ENCODE data around the gene ICAM1. TPM values are rescaled to one million over a fixed set of nuclear protein-coding genes. Genes with fewer than 3 reads are reported as not detected.
"Not testable (repeated sequence)": the region's sequence is repeated elsewhere in the genome, so short reads cannot be mapped to it uniquely, and the experiment has no call there.

The ICAM1 gene
- total RNA-seq, 2 donors from 2014 or later = 41.4 to 160 TPM

DNA sequence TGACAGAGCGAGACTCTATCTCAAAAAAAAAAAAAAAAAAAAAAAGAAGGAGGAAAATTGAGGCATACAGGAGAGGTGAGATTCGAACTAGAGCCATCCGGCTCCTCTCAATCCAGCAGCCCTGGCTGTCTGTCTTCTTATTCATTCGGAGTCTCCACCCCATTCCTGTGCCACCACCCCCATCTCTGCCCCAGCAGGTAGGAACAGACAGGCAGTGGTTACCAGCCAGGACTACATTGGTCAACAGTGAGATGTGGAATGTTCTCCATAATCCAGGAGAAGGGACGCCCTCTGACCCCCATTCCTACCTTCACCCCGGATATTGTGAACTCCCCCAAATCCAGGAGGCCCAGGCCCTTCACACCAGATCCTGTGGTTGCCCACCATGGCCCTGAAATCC lies 33.2 kb upstream of the ICAM1 start:
- DNase-seq (ENCODE audit: low spot score) (no peak), ATAC-seq (ENCODE audit: insufficient number of reproducible peaks, low FRiP score, low read depth) (no peak)
- Histone ChIP-seq H3K27me3 (replicated peaks; ENCODE audit: insufficient read depth) (no peaks in the 10 kb centered on the region), H3K36me3 (no peaks in the 10 kb centered on the region), H3K9me3 (no peaks in the 10 kb centered on the region), H3K4me3 (no peak overlapping the region), H3K27ac (no peak overlapping the region), H3K4me1 (ENCODE audit: control insufficient read depth in 1 of 2, low read depth in 2 of 2) (peaks cover 0 to 6% of the 10 kb centered on the region in 2 donors)
- no peak for TF ChIP-seq CTCF (IDR thresholded peaks at IDR 0.05)

DNA sequence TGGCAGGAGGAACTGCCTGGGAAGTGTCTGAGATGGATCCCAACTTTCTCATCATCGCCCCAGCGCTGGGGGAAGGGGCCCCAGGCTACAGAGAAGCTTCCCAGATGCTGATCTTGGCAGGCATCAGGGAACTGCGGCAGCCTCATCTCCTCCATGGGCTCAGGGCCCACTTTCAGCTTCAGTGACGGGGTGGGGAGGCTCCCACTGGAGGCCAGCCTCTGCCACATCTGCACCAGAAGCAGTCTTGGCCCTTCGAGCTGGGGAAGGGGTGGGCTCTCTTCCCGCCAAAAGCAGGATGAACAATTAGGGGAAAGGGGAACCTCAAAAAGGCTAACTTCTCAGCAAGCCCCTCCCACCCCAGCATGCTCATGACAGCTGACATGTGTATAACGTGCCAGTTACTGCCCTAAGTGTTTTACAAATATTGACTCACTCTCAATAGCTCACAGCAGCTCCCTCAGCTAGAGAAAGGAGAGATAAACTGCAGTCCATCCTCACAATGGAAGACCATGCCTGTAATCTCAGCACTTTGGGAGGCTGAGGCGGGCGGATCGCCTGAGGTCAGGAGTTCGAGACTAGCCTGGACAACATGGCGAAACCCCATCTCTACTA lies 32.6 kb upstream of the ICAM1 start:
- ATAC-seq (ENCODE audit: insufficient number of reproducible peaks, low FRiP score, low read depth) = no peak
- Histone ChIP-seq H3K36me3 (no peaks in the 10 kb centered on the region), H3K27me3 (replicated peaks; ENCODE audit: insufficient read depth) (no peaks in the 10 kb centered on the region), H3K27ac (no peak overlapping the region), H3K4me3 (no peak overlapping the region), H3K9me3 (no peaks in the 10 kb centered on the region), H3K4me1 (ENCODE audit: control insufficient read depth in 1 of 2, low read depth in 2 of 2) (peaks cover 0 to 6% of the 10 kb centered on the region in 2 donors)
- TF ChIP-seq CTCF (IDR thresholded peaks at IDR 0.05) = no peak
- DNase-seq (ENCODE audit: low spot score) = no peak

DNA sequence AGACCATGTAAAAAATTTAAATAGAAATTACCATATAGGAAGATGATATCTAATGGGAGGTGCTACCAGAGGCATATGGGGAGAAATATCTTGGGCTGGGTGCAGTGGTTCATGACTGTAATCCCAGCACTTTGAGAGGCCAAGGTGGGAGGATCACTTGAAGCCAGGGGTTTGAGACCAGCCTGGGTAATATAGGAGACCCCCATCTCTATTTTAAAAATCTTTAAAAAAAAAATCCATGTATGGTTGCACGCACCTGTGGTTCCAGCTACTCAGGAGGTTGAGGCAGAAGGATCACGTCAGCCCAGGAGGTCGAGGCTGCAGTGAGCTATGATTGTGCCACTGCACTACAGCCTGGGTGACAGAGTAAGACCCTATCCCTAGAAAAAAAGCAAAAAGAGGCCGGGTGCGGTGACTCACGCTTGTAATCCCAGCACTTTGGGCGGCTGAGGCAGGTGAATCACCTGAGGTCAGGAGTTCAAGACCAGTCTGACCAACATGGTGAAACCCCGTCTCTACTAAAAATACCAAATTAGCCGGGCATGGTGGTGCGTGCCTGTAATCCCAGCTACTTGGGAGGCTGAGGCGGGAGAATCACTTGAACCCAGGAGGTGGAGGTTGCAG lies 29.0 kb upstream of the ICAM1 start:
- not testable (repeated sequence) for H3K9me3 ChIP-seq; ATAC-seq (ENCODE audit: insufficient number of reproducible peaks, low FRiP score, low read depth); H3K27me3 ChIP-seq (replicated peaks; ENCODE audit: insufficient read depth); H3K4me3 ChIP-seq; H3K27ac ChIP-seq; H3K36me3 ChIP-seq; DNase-seq (ENCODE audit: low spot score); H3K4me1 ChIP-seq (ENCODE audit: control insufficient read depth in 1 of 2, low read depth in 2 of 2)

DNA sequence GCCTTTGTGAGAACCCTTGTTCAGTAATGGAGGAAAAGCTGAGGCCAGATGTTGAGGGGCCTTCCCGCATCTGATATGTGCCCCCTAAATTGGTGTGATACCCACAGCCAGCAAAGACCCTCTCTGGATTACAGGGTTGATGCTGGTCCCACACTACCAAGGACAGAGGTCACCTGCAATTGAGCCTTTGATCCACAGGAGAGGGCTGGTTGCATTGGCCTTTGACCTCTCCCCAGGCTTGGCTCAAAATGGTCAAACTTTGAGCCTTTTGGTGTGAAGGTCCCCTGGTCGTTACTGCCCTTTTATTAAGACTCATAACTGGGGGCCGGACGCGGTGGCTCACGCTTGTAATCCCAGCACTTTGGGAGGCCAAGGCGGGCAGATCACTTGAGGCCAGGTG lies 27.3 kb upstream of the ICAM1 start:
- no peaks in the 10 kb centered on the region for H3K36me3 ChIP-seq
- H3K4me3 ChIP-seq = no peak overlapping the region
- no peaks in the 10 kb centered on the region for H3K27me3 ChIP-seq (replicated peaks; ENCODE audit: insufficient read depth)
- no peak for DNase-seq (ENCODE audit: low spot score)
- no peaks in the 10 kb centered on the region for H3K4me1 ChIP-seq (ENCODE audit: control insufficient read depth in 1 of 2, low read depth in 2 of 2)
- no peak overlapping the region for H3K27ac ChIP-seq
- TF ChIP-seq CTCF (IDR thresholded peaks at IDR 0.05) = no peak
- no peaks in the 10 kb centered on the region for H3K9me3 ChIP-seq
- no peak for ATAC-seq (ENCODE audit: insufficient number of reproducible peaks, low FRiP score, low read depth)

GRCh38 chr19:10245189-10245939 lies 25.6 kb upstream of the ICAM1 start:
- ATAC-seq (ENCODE audit: insufficient number of reproducible peaks, low FRiP score, low read depth) (no peak), DNase-seq (ENCODE audit: low spot score) (no peak)
- Histone ChIP-seq H3K9me3 (no peaks in the 10 kb centered on the region), H3K36me3 (no peaks in the 10 kb centered on the region), H3K27me3 (replicated peaks; ENCODE audit: insufficient read depth) (no peaks in the 10 kb centered on the region), H3K27ac (no peak overlapping the region), H3K4me3 (no peak overlapping the region), H3K4me1 (ENCODE audit: control insufficient read depth in 1 of 2, low read depth in 2 of 2) (no peaks in the 10 kb centered on the region)
- TF ChIP-seq CTCF (IDR thresholded peaks at IDR 0.05) = no peak

Measured in thoracic aorta (tissue), 2 donors.